IMR-90 (cell line): ENCODE data around the gene COMP. TPM values are rescaled to one million over a fixed set of nuclear protein-coding genes. Genes with fewer than 3 reads are reported as not detected.

Source experiments
- ATAC-seq: fragments of 200-7000 bp; cut with Tn5 transposase; 2 replicates; pipeline ENCODE4 v1.9.1; 2020; ENCODE audit warnings: low read depth, mild to moderate bottlenecking, moderate library complexity
- BruUV-seq: library from RNA; stranded (reverse); fragments of 400-500 nt; replicated peaks from 2 replicates; lab custom pipeline; 2021; lab: Mats Ljungman, UMichigan
- CTCF ChIA-PET: fragments of 300-600 bp; formaldehyde crosslinking; extraction: SDS; loops from one replicate; lab custom pipeline; 2021; ENCODE audit warnings: antibody characterized with exemption; lab: Yijun Ruan, JAX
- POLR2A ChIA-PET: fragments of 300-600 bp; sonication (Branson Sonifier 250); formaldehyde crosslinking; loops from one replicate; lab custom pipeline; 2022; ENCODE audit warnings: antibody characterized with exemption; ENCODE audit not compliant: unreplicated experiment; lab: Charles Lee
- DNase-seq: peaks from one replicate; pipeline ENCODE4 v3.0.0; 2013
- H2AFZ ChIP-seq: replicated peaks from 2 replicates; pipeline ENCODE3; 2013; ENCODE audit warnings: low read length, mild to moderate bottlenecking; ENCODE audit not compliant: poor library complexity
- H2AK5ac ChIP-seq: 2 replicates; pipeline ENCODE4 v1.6.1; 2013; ENCODE audit warnings: low read depth, low read length, inconsistent platforms
- H2AK9ac ChIP-seq: replicated peaks from 2 replicates; pipeline ENCODE3; 2013; ENCODE audit warnings: mild to moderate bottlenecking, low read depth, low read length, moderate library complexity; ENCODE audit not compliant: poor library complexity
- H2BK120ac ChIP-seq: 2 replicates; pipeline ENCODE4 v1.6.1; 2013; ENCODE audit warnings: low read depth, low read length, inconsistent platforms
- H2BK15ac ChIP-seq: 3 replicates; pipeline ENCODE4 v1.6.1; 2013; ENCODE audit warnings: low read depth, low read length, inconsistent platforms
- H2BK20ac ChIP-seq: 2 replicates; pipeline ENCODE4 v1.6.1; 2013; ENCODE audit warnings: low read depth, mild to moderate bottlenecking, inconsistent platforms, low read length, moderate library complexity
- H2BK5ac ChIP-seq: 2 replicates; pipeline ENCODE4 v1.6.1; 2013; ENCODE audit warnings: mild to moderate bottlenecking, low read depth, low read length, inconsistent platforms; ENCODE audit not compliant: poor library complexity, severe bottlenecking
- H3K14ac ChIP-seq: replicated peaks from 2 replicates; pipeline ENCODE4 v1.6.1; 2013; ENCODE audit warnings: low read depth, low read length, inconsistent platforms
- H3K18ac ChIP-seq: 2 replicates; pipeline ENCODE4 v1.6.1; 2013; ENCODE audit warnings: low read depth, low read length, control low read depth
- H3K23ac ChIP-seq: 2 replicates; pipeline ENCODE4 v1.6.1; 2013; ENCODE audit warnings: low read depth, low read length, inconsistent platforms
- H3K27ac ChIP-seq: 2 replicates; pipeline ENCODE4 v1.5.1; 2013; ENCODE audit warnings: mild to moderate bottlenecking, control low read depth, low read length; ENCODE audit not compliant: insufficient read depth
- H3K27me3 ChIP-seq: 2 replicates; pipeline ENCODE4 v1.6.1; 2013; ENCODE audit warnings: low read length; ENCODE audit not compliant: control insufficient read depth, insufficient read depth
- H3K36me3 ChIP-seq: 2 replicates; pipeline ENCODE4 v1.6.1; 2013; ENCODE audit warnings: low read length, mixed read lengths; ENCODE audit not compliant: control insufficient read depth, insufficient read depth
- H3K4ac ChIP-seq: 2 replicates; pipeline ENCODE4 v1.6.1; 2013; ENCODE audit warnings: low read depth, low read length, inconsistent platforms
- H3K4me1 ChIP-seq: 2 replicates; pipeline ENCODE4 v1.6.1; 2013; ENCODE audit warnings: low read length, mixed read lengths; ENCODE audit not compliant: control insufficient read depth, insufficient read depth
- H3K4me2 ChIP-seq: 2 replicates; pipeline ENCODE4 v1.6.1; 2013; ENCODE audit warnings: low read depth, mild to moderate bottlenecking, control low read depth, low read length, moderate library complexity
- H3K4me3 ChIP-seq: 2 replicates; pipeline ENCODE4 v1.5.1; 2013; ENCODE audit warnings: low read depth, mild to moderate bottlenecking, control low read depth, low read length, moderate library complexity; ENCODE audit not compliant: insufficient read depth
- H3K56ac ChIP-seq: 2 replicates; pipeline ENCODE4 v1.6.1; 2013; ENCODE audit warnings: low read length, inconsistent platforms; ENCODE audit not compliant: insufficient read depth; ENCODE audit errors: extremely low read depth
- H3K79me1 ChIP-seq, 2 experiments: 2 replicates each; pipeline ENCODE4 v1.6.1; 2013; ENCODE audit warnings: low read length in 2 of 2, inconsistent platforms in 1 of 2, low read depth in 1 of 2
- H3K9ac ChIP-seq: 2 replicates; pipeline ENCODE4 v1.6.1; 2013; ENCODE audit warnings: low read depth, low read length, control low read depth
- H3K9me1 ChIP-seq: 2 replicates; pipeline ENCODE4 v1.6.1; 2013; ENCODE audit warnings: low read length, inconsistent platforms; ENCODE audit not compliant: insufficient read depth
- H3K9me3 ChIP-seq: 2 replicates; pipeline ENCODE4 v1.6.1; 2013; ENCODE audit warnings: low read length; ENCODE audit not compliant: control insufficient read depth, insufficient read depth
- H4K20me1 ChIP-seq: 2 replicates; pipeline ENCODE4 v1.6.1; 2013; ENCODE audit warnings: low read length, inconsistent platforms; ENCODE audit not compliant: insufficient read depth
- H4K5ac ChIP-seq: 2 replicates; pipeline ENCODE4 v1.6.1; 2013; ENCODE audit warnings: mild to moderate bottlenecking, low read depth, low read length, control low read depth
- H4K8ac ChIP-seq, 2 experiments: 2 replicates each; pipeline ENCODE4 v1.6.1; 2013; ENCODE audit warnings: low read depth in 2 of 2, low read length in 2 of 2, control low read depth in 1 of 2, inconsistent platforms in 1 of 2
- H4K91ac ChIP-seq: 2 replicates; pipeline ENCODE4 v1.6.1; 2013; ENCODE audit warnings: low read depth, low read length, inconsistent platforms; ENCODE audit not compliant: insufficient read depth
- BHLHE40 ChIP-seq: fragments of 150-350 bp; IDR thresholded peaks from 2 replicates; pipeline ENCODE4 v1.6.1; 2016; ENCODE audit warnings: mild to moderate bottlenecking, low read depth, low read length
- CEBPB ChIP-seq: IDR thresholded peaks from 2 replicates; pipeline ENCODE4 v1.6.1; 2012; ENCODE audit warnings: low read depth, low read length, improper control_type of control experiment
- CHD1 ChIP-seq: IDR thresholded peaks from 2 replicates; pipeline ENCODE4 v1.6.1; 2012; ENCODE audit warnings: low read depth, low read length, improper control_type of control experiment
- FOS ChIP-seq: fragments of 150-350 bp; IDR thresholded peaks from 2 replicates; pipeline ENCODE4 v1.6.1; 2016; ENCODE audit warnings: low read depth, low read length
- MAFK ChIP-seq: IDR thresholded peaks from 2 replicates; pipeline ENCODE4 v1.6.1; 2012; ENCODE audit warnings: low read depth, low read length, improper control_type of control experiment
- MAZ ChIP-seq: IDR thresholded peaks from 2 replicates; pipeline ENCODE4 v1.6.1; 2012; ENCODE audit warnings: low read depth, mild to moderate bottlenecking, low read length, improper control_type of control experiment, moderate library complexity, borderline replicate concordance
- MXI1 ChIP-seq: IDR thresholded peaks from 2 replicates; pipeline ENCODE4 v1.6.1; 2012; ENCODE audit warnings: low read depth, mild to moderate bottlenecking, low read length, moderate library complexity, borderline replicate concordance
- NFE2L2 ChIP-seq: fragments of 150-350 bp; IDR thresholded peaks from 2 replicates; pipeline ENCODE4 v1.6.1; 2016; ENCODE audit warnings: low read depth, mild to moderate bottlenecking, low read length
- POLR2A ChIP-seq: IDR thresholded peaks from 2 replicates; pipeline ENCODE4 v1.6.1; 2012; ENCODE audit warnings: mild to moderate bottlenecking, low read depth, low read length
- RAD21 ChIP-seq: IDR thresholded peaks from 2 replicates; pipeline ENCODE4 v1.6.1; 2012; ENCODE audit warnings: low read length, improper control_type of control experiment
- RCOR1 ChIP-seq: IDR thresholded peaks from 2 replicates; pipeline ENCODE4 v1.6.1; 2012; ENCODE audit warnings: mild to moderate bottlenecking, low read length, improper control_type of control experiment; ENCODE audit not compliant: insufficient replicate concordance
- RFX5 ChIP-seq: IDR thresholded peaks from 2 replicates; pipeline ENCODE4 v1.8.0; 2012; ENCODE audit warnings: low read depth, mild to moderate bottlenecking, low read length, moderate library complexity
- SMC3 ChIP-seq: fragments of 150-350 bp; IDR thresholded peaks from 2 replicates; pipeline ENCODE4 v1.6.1; 2016; ENCODE audit warnings: low read depth, mild to moderate bottlenecking, antibody characterized with exemption, low read length, moderate library complexity
- WGBS, 2 experiments: methylation state at CpG; one replicate each; pipeline versions ENCODE4 v1.1.5 to v1.1.7; 2013; ENCODE audit warnings: missing lambda C conversion rate in 2 of 2; ENCODE audit not compliant: insufficient read length in 1 of 2; ENCODE audit errors: extremely low coverage in 2 of 2; 5-methylcytosine and 5-hydroxymethylcytosine counted together
- dilution Hi-C: fragments of 300-500 bp; cut with HindIII; formaldehyde crosslinking; loops from one replicate; pipeline ENCODE4 v1.14.3; 2018; ENCODE audit warnings: low sequenced_read_pairs; ENCODE audit not compliant: unreplicated experiment
- in situ Hi-C: fragments of 300-500 bp; cut with MboI; formaldehyde crosslinking; loops from 3 replicates; pipeline ENCODE4 v1.14.3; 2019; ENCODE audit warnings: low sequenced_read_pairs, inconsistent platforms, mixed read lengths
- intact Hi-C: fragments of 100-400 bp; cut with micrococcal nuclease; formaldehyde crosslinking; loops from 2 replicates; pipeline ENCODE4 v1.10.0; 2022
- polyA plus RNA-seq, 3 experiments: library from polyadenylated mRNA; depleted of rRNA; stranded (reverse); fragments of >200 nt; gene quantifications; 2 replicates each; pipeline ENCODE4 v1.2.3, GENCODE V29; 2012; ENCODE audit warnings: low replicate concordance in 1 of 3
- total RNA-seq: library from RNA; depleted of rRNA; stranded (reverse); fragments of >200 nt; gene quantifications from 2 replicates; pipeline ENCODE4 v1.2.3, GENCODE V29; 2012
- TF ChIP-seq, protein P1 (sequence below): conservative IDR thresholded peaks from 2 replicates; pipeline ENCODE4 v1.5.1; 2012; ENCODE audit warnings: mild to moderate bottlenecking, low read depth, low read length, improper control_type of control experiment
- TF ChIP-seq, protein P2 (sequence below): fragments of 150-350 bp; IDR thresholded peaks from 2 replicates; pipeline ENCODE4 v1.6.1; 2017; ENCODE audit warnings: mild to moderate bottlenecking, antibody characterized with exemption, low read length, low read depth
- TF ChIP-seq, protein P3 (sequence below): fragments of 150-350 bp; IDR thresholded peaks from 2 replicates; pipeline ENCODE4 v1.6.1; 2016; ENCODE audit warnings: low read depth, mild to moderate bottlenecking, low read length, moderate library complexity, borderline replicate concordance

The COMP gene
- total and polyA plus RNA-seq, 2 of the 4 experiments (the other 2 are of a cell fraction): under 0.01 to 0.43 TPM

DNA sequence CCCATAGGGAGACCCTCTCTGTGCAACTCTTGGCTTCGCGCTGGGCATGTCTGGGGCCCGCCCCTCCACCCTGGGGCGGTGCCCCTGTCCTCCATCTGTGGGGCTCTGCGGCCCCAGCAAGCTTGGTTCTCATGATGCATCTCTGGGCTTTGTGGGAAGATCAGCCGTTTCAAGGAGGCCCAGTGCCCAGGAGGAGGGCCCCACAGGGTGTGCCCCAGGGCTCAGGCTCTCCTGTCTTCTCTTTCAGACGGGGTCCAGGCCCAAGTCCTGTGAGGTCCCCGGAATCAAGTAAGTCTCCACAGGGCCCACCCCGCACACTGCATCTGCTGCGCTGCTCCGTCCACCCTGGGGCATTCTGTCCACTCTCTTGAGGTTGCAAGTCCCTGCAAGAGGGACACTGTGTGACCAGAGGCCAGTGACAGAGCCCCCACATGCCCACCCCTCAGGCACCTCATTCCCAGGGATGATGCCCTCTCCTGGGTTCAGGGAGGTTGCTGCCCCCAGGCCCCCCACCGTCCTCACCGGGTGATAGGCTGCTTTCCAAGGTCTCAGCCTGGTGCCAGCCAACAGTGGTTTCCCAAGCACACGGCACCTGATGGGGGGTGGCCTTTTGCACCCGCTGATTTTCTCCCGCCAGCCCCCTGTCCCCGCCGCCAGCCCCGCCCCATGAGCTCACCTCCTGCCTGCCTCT lies 31.7 kb downstream of the COMP start:
- no peak overlapping the region for H2BK20ac ChIP-seq
- no peak overlapping the region for H2BK120ac ChIP-seq
- peaks cover 4% of the 10 kb centered on the region for H3K4me1 ChIP-seq
- no peak overlapping the region for H3K9ac ChIP-seq
- H3K9me1 ChIP-seq: 0 out of 2 replicates have a peak, but pooled peaks cover 3% of the 10 kb centered on the region
- H3K4ac ChIP-seq: no peak overlapping the region
- no peaks in the 10 kb centered on the region for H3K79me1 ChIP-seq
- no peak overlapping the region for H2AK5ac ChIP-seq
- no peak overlapping the region for H2BK5ac ChIP-seq
- 86% methylated on average over 11 of the region's 19 CpGs; no CpG with 5 or more reads in 1 of the 2 experiments for WGBS, 2 experiments
- no peaks in the 10 kb centered on the region for H3K9me3 ChIP-seq
- dilution Hi-C loops (no loop called here), intact Hi-C loops (no loop called here), in situ Hi-C loops (no loop called here)
- H3K56ac ChIP-seq: no peak overlapping the region
- no peak overlapping the region for H4K8ac ChIP-seq
- TF ChIP-seq BHLHE40: no peak
- TF ChIP-seq, protein P1, sequence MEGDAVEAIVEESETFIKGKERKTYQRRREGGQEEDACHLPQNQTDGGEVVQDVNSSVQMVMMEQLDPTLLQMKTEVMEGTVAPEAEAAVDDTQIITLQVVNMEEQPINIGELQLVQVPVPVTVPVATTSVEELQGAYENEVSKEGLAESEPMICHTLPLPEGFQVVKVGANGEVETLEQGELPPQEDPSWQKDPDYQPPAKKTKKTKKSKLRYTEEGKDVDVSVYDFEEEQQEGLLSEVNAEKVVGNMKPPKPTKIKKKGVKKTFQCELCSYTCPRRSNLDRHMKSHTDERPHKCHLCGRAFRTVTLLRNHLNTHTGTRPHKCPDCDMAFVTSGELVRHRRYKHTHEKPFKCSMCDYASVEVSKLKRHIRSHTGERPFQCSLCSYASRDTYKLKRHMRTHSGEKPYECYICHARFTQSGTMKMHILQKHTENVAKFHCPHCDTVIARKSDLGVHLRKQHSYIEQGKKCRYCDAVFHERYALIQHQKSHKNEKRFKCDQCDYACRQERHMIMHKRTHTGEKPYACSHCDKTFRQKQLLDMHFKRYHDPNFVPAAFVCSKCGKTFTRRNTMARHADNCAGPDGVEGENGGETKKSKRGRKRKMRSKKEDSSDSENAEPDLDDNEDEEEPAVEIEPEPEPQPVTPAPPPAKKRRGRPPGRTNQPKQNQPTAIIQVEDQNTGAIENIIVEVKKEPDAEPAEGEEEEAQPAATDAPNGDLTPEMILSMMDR: no peak
- no peak for TF ChIP-seq RAD21
- TF ChIP-seq SMC3: no peak
- no peak for TF ChIP-seq CHD1
- no peak for TF ChIP-seq MXI1
- TF ChIP-seq NFE2L2: no peak
- TF ChIP-seq RFX5: no peak
- TF ChIP-seq, protein P2, sequence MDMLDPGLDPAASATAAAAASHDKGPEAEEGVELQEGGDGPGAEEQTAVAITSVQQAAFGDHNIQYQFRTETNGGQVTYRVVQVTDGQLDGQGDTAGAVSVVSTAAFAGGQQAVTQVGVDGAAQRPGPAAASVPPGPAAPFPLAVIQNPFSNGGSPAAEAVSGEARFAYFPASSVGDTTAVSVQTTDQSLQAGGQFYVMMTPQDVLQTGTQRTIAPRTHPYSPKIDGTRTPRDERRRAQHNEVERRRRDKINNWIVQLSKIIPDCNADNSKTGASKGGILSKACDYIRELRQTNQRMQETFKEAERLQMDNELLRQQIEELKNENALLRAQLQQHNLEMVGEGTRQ: no peak
- no peak for TF ChIP-seq CEBPB
- no peak for TF ChIP-seq FOS
- TF ChIP-seq RCOR1: no peak
- TF ChIP-seq, protein P3, sequence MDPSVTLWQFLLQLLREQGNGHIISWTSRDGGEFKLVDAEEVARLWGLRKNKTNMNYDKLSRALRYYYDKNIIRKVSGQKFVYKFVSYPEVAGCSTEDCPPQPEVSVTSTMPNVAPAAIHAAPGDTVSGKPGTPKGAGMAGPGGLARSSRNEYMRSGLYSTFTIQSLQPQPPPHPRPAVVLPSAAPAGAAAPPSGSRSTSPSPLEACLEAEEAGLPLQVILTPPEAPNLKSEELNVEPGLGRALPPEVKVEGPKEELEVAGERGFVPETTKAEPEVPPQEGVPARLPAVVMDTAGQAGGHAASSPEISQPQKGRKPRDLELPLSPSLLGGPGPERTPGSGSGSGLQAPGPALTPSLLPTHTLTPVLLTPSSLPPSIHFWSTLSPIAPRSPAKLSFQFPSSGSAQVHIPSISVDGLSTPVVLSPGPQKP: no peak
- TF ChIP-seq POLR2A: no peak
- TF ChIP-seq MAZ: no peak
- no peak for TF ChIP-seq MAFK
- ChIA-PET POLR2A (no interaction called here), CTCF (no interaction called here)
- H3K36me3 ChIP-seq: peaks cover 3% of the 10 kb centered on the region; the same call in 1 of the 2 replicates
- no peak overlapping the region for H3K14ac ChIP-seq
- no peak overlapping the region for H2AK9ac ChIP-seq
- H3K23ac ChIP-seq: no peak overlapping the region
- no peak for ATAC-seq
- H3K27ac ChIP-seq: no peak overlapping the region
- H3K4me3 ChIP-seq: no peak overlapping the region
- BruUV-seq: no TSS peak
- no peak overlapping the region for H4K91ac ChIP-seq
- no peak for DNase-seq
- no peak overlapping the region for H4K5ac ChIP-seq
- H3K18ac ChIP-seq: no peak overlapping the region
- no peaks in the 10 kb centered on the region for H4K20me1 ChIP-seq
- H3K27me3 ChIP-seq: no peaks in the 10 kb centered on the region
- H3K4me2 ChIP-seq: no peak overlapping the region
- H2BK15ac ChIP-seq: no peak overlapping the region
- H2AFZ ChIP-seq: no peak overlapping the region
